SK-MEL-5 (cell line): Measurements from ENCODE around the gene SIGLEC6. TPM values are rescaled to one million over a fixed set of nuclear protein-coding genes. Genes with fewer than 3 reads are reported as not detected.

Source experiments
- DNase-seq: peaks from one replicate; pipeline ENCODE4 v3.0.0-alpha.2; 2016; ENCODE audit warnings: low read depth, low spot score
- in situ Hi-C: cut with HindIII; loops from 2 replicates; pipeline ENCODE4 v1.10.0; 2016; ENCODE audit warnings: low sequenced_read_pairs, high pct_unique_total_duplicates, low pct_unique_long_range_greater_than_20kb
- total RNA-seq: library from RNA; depleted of rRNA; stranded (reverse); fragments of >200 nt; shearing (Covaris generic); gene quantifications from 2 replicates; pipeline ENCODE4 v1.2.3, GENCODE V29; 2014

Gene SIGLEC6
- total RNA-seq, 1 experiment from 2014 or later, result not detected

GRCh38 chr19:51550848-51551672, 19.6 kb upstream of the SIGLEC6 start:
- no peak for DNase-seq
- in situ Hi-C loops, result no loop called here

- DNase-seq, result no peak
- in situ Hi-C loops, result no loop called here
Measured at GRCh38 chr19:51549533-51550324, 18.3 kb upstream of the SIGLEC6 start.

- in situ Hi-C loops, result no loop called here
- DNase-seq, result no peak
Measured at GRCh38 chr19:51548891-51549305, 17.4 kb upstream of the SIGLEC6 start.

- in situ Hi-C loops, result no loop called here
- DNase-seq, result no peak
Measured at GRCh38 chr19:51548213-51548651, 16.8 kb upstream of the SIGLEC6 start.

GRCh38 chr19:51547397-51548212, 16.1 kb upstream of the SIGLEC6 start:
- in situ Hi-C loops, result no loop called here
- no peak for DNase-seq

GRCh38 chr19:51546650-51547396, 15.4 kb upstream of the SIGLEC6 start:
- in situ Hi-C loops, result no loop called here
- no peak for DNase-seq

- DNase-seq, result no peak
- in situ Hi-C loops, result no loop called here
Measured at GRCh38 chr19:51546107-51546649, 14.7 kb upstream of the SIGLEC6 start.

- no peak for DNase-seq
- in situ Hi-C loops, result no loop called here
Measured at GRCh38 chr19:51544038-51544437, 12.6 kb upstream of the SIGLEC6 start.

GRCh38 chr19:51542699-51543098, 11.2 kb upstream of the SIGLEC6 start:
- DNase-seq, result no peak
- in situ Hi-C loops, result no loop called here

- in situ Hi-C loops, result no loop called here
- no peak for DNase-seq
Measured at GRCh38 chr19:51541458-51542357, 10.2 kb upstream of the SIGLEC6 start.

- DNase-seq, result no peak
- in situ Hi-C loops, result no loop called here
Measured at GRCh38 chr19:51539821-51540366, 8.4 kb upstream of the SIGLEC6 start.

- DNase-seq, result no peak
- in situ Hi-C loops, result no loop called here
Measured at GRCh38 chr19:51535535-51535934, 4.1 kb upstream of the SIGLEC6 start.

GRCh38 chr19:51530616-51531015, 854 bp downstream of the SIGLEC6 start:
- in situ Hi-C loops, result no loop called here
- no peak for DNase-seq

- in situ Hi-C loops, result no loop called here
- no peak for DNase-seq
Measured at GRCh38 chr19:51529301-51529700, 2.2 kb downstream of the SIGLEC6 start.

- in situ Hi-C loops, result no loop called here
- peak; percentile 32 for DNase-seq
Measured at GRCh38 chr19:51525651-51526050, 5.8 kb downstream of the SIGLEC6 start.

GRCh38 chr19:51524666-51525264, 6.7 kb downstream of the SIGLEC6 start:
- in situ Hi-C loops, result no loop called here
- no peak for DNase-seq
